GM15510 (cell line): ENCODE measurements around the gene ANAPC16.

Source experiments
- POLR2A ChIP-seq: IDR thresholded peaks from 3 replicates; pipeline ENCODE4 v1.6.1; 2011; ENCODE audit warnings: borderline replicate concordance; ENCODE audit not compliant: insufficient read length; ENCODE audit errors: extremely low read depth

The ANAPC16 gene

DNA sequence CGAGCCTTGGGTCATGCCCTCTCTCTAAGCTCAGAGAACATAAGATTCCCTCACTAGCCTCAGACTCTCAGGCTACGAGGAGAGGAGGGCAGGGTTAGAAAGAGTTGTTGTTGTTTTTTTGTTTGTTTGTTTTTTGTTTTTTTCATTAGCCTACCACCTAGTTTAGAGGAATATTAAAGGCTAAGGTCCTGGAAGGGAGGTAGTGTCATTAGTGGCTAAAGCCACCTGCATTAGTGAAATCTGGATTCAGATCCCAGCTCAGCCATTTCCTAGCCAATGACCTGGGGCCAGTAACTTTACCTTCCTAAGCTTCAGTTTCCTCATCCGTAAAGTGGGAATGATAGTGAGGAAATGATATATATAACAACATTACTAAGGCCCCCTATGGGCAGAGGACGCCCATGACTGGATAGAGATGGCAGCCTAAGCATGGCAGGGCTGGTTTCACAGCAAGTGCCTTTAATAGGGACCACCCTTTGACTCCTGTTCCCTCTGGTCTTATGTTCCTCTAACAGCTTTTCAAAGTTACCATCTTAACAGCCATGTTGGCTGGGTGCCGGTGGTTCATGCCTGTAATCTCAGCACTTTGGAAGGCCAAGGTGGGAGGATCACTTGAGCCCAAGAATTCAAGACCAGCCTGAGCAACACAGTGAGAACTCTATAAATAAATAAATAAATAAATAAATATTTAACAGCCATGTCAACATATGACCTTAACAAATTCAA lies 63.0 kb downstream of the ANAPC16 start:
- no peak for TF ChIP-seq POLR2A

GRCh38 chr10:72283131-72283530 lies 67.3 kb downstream of the ANAPC16 start:
- TF ChIP-seq POLR2A, result no peak
